NB4 (cell line): ENCODE results near the gene SERPINB6.
"Not testable (repeated sequence)": the region's sequence is repeated elsewhere in the genome, so short reads cannot be mapped to it uniquely, and the experiment has no call there.

Source experiments
- DNase-seq: peaks from one replicate; pipeline ENCODE4 v3.0.0; 2010; ENCODE audit warnings: low read depth
- H3K4me3 ChIP-seq: one replicate; pipeline ENCODE4 v1.5.1; 2011; ENCODE audit warnings: mild to moderate bottlenecking, low read depth, low read length, moderate library complexity
- CTCF ChIP-seq: IDR thresholded peaks from one replicate; pipeline ENCODE4 v1.5.1; 2012; ENCODE audit warnings: low read depth, low read length
- MYC ChIP-seq: IDR thresholded peaks from 2 replicates; pipeline ENCODE4 v1.6.1; 2011; ENCODE audit warnings: low read depth, low read length
- POLR2A ChIP-seq: IDR thresholded peaks from 2 replicates; pipeline ENCODE4 v1.6.1; 2011; ENCODE audit warnings: mild to moderate bottlenecking; ENCODE audit not compliant: insufficient read length; ENCODE audit errors: extremely low read depth
- TF ChIP-seq, protein P1 (sequence below): IDR thresholded peaks from 2 replicates; pipeline ENCODE4 v1.6.1; 2011; ENCODE audit warnings: low read depth, low read length

The SERPINB6 gene

DNA sequence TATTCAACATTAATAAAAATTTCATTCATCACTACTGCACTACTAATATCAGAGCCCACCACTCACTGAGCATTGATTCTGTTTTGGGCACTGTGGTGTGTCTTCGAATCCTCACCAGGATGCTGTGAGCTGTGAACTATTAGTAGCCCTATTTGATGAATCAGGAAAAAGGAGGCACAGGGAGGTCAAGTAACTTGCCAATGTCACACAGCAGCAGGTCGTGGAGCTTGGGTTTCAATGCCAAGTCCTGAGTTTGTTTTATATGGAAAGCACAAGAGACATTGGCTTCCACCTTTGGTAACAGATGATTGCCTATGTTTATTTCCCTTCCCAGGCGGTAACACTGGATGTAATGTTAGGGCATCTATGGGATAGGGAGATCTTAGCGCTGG, 43.3 kb upstream of the SERPINB6 start:
- DNase-seq = no peak
- TF ChIP-seq POLR2A (no peak), CTCF (no peak), MYC (no peak)
- TF ChIP-seq, protein P1, sequence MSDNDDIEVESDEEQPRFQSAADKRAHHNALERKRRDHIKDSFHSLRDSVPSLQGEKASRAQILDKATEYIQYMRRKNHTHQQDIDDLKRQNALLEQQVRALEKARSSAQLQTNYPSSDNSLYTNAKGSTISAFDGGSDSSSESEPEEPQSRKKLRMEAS = no peak
- no peak overlapping the region for H3K4me3 ChIP-seq

- DNase-seq = no peak
- TF ChIP-seq, protein P1 = no peak
- no peak for TF ChIP-seq CTCF
- no peak for TF ChIP-seq MYC
- no peak for TF ChIP-seq POLR2A
- H3K4me3 ChIP-seq = no peak overlapping the region
Measured at GRCh38 chr6:3013901-3014674, 42.7 kb upstream of the SERPINB6 start.

DNA sequence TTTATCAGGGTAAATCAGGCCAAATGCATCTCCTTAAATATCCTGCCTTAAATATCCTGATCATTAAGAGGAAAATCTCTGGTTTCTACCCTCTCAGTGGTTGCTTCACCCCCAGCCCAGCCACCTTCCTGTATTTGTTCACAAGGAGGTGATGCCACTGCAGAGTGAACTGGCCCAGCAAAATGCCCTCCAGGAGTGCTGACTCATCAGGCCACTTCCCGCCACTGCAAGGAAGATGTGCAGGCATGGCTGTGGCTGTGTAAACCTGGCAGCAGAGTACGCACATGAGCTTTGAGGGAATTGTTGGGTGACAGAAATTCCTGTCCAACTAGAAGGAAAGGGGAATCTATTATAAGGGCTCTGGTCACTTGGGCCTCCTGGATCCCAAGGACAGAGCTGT, 42.1 kb upstream of the SERPINB6 start:
- DNase-seq = peak; percentile 89

GRCh38 chr6:3011592-3011991, 40.2 kb upstream of the SERPINB6 start:
- no peak for DNase-seq
- TF ChIP-seq POLR2A (no peak), MYC (no peak), CTCF (no peak)
- TF ChIP-seq, protein P1 = no peak
- H3K4me3 ChIP-seq = no peak overlapping the region

More for the DNA sequence above, 42.1 kb upstream of the SERPINB6 start:
- TF ChIP-seq POLR2A (no peak), MYC (no peak), CTCF (no peak)
- H3K4me3 ChIP-seq = no peak overlapping the region

- DNase-seq = no peak
- no peak overlapping the region for H3K4me3 ChIP-seq
- TF ChIP-seq MYC (no peak), POLR2A (no peak), CTCF (no peak)
- TF ChIP-seq, protein P1 = no peak
Measured at GRCh38 chr6:3011158-3011557, 39.8 kb upstream of the SERPINB6 start.

GRCh38 chr6:3009930-3010329, 38.6 kb upstream of the SERPINB6 start:
- no peak overlapping the region for H3K4me3 ChIP-seq
- TF ChIP-seq CTCF (no peak), MYC (no peak), POLR2A (no peak)
- TF ChIP-seq, protein P1 = no peak
- DNase-seq = no peak

- not testable (repeated sequence) for DNase-seq, H3K4me3 ChIP-seq
Measured at GRCh38 chr6:3008712-3009265, 37.4 kb upstream of the SERPINB6 start.
